ENCODE data around the gene CXCL1.

DNA sequence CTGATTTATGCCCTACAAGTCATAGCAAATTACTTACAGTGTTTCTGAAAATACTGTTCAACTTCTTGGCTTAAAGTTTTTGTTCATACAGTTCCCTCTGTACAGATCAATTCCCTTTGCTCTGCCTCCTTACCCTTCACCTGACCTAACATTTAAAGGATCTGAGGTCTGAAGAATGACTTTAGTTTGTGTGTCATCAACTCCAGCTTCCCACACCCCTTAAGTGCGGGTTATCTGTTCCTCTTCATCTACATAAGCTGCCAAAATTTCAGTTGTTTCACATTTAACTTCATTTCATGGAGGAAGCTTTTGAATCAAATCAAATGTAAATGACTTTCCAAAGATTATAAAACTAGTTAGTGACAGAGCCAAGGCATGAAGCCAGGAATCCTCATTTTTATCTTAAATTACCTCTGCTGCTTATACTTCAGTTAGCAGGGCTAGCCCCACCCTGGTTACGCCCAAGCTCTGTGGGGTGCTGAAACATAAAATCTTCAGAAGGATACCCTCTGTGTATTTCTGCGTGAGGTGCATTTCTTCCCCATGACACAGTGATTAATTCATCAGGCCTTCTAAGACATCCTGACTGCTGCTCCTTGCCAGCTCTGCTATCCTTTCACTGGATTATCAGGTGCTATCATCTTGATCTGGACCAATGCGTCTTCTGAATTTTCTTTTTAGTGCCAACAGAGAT is 16.5 kb downstream of the CXCL1 start:
- TF ChIP-seq, protein P1, sequence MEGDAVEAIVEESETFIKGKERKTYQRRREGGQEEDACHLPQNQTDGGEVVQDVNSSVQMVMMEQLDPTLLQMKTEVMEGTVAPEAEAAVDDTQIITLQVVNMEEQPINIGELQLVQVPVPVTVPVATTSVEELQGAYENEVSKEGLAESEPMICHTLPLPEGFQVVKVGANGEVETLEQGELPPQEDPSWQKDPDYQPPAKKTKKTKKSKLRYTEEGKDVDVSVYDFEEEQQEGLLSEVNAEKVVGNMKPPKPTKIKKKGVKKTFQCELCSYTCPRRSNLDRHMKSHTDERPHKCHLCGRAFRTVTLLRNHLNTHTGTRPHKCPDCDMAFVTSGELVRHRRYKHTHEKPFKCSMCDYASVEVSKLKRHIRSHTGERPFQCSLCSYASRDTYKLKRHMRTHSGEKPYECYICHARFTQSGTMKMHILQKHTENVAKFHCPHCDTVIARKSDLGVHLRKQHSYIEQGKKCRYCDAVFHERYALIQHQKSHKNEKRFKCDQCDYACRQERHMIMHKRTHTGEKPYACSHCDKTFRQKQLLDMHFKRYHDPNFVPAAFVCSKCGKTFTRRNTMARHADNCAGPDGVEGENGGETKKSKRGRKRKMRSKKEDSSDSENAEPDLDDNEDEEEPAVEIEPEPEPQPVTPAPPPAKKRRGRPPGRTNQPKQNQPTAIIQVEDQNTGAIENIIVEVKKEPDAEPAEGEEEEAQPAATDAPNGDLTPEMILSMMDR (IDR thresholded peaks at IDR 0.05): no peak
- no peak for TF ChIP-seq POLR2A (IDR thresholded peaks at IDR 0.05)

Data from thyroid gland (tissue), 4 donors.